Stimulated activated CD8-positive, alpha-beta memory T cell treated with anti-CD3 and anti-CD28 coated beads, Interleukin-15, amount 100 ng/mL, for 24 hours (primary cell): ENCODE measurements around the gene TEDC2.

Experiments used
- DNase-seq: peaks from one replicate; pipeline ENCODE4 v3.0.0-alpha.2; 2020; ENCODE audit warnings: low read depth

The TEDC2 gene

GRCh38 chr16:2513405-2514332 is 53.8 kb downstream of the TEDC2 start, which contains the start of gene ATP6V0C:
Gene ATP6V0C (plus strand): TSS chr16:2513952. CDS start chr16:2514104, 152 bp downstream.
- peak; percentile 85 for DNase-seq
